ENCODE measurements around the gene DGKB.

Gene DGKB

GRCh38 chr7:14436878-14437277 is 465.7 kb downstream of the DGKB start:
- no peak for TF ChIP-seq ZBTB7A (IDR thresholded peaks at IDR 0.05; ENCODE audit: low read depth)
- TF ChIP-seq, protein P1, sequence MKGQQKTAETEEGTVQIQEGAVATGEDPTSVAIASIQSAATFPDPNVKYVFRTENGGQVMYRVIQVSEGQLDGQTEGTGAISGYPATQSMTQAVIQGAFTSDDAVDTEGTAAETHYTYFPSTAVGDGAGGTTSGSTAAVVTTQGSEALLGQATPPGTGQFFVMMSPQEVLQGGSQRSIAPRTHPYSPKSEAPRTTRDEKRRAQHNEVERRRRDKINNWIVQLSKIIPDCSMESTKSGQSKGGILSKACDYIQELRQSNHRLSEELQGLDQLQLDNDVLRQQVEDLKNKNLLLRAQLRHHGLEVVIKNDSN (IDR thresholded peaks at IDR 0.05): no peak
- TF ChIP-seq TCF12 (IDR thresholded peaks at IDR 0.05; ENCODE audit: low read depth): no peak
- TF ChIP-seq, protein P2, sequence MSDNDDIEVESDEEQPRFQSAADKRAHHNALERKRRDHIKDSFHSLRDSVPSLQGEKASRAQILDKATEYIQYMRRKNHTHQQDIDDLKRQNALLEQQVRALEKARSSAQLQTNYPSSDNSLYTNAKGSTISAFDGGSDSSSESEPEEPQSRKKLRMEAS (IDR thresholded peaks at IDR 0.05): no peak
- no peak for TF ChIP-seq EP300 (IDR thresholded peaks at IDR 0.05; ENCODE audit: borderline replicate concordance)
- no peak for TF ChIP-seq TAF1 (IDR thresholded peaks at IDR 0.05; ENCODE audit: low read depth)
- TF ChIP-seq TEAD4 (IDR thresholded peaks at IDR 0.05): no peak
- TF ChIP-seq FOXM1 (IDR thresholded peaks at IDR 0.05; ENCODE audit: borderline replicate concordance, low read depth): no peak
- no peak for TF ChIP-seq NFIC (IDR thresholded peaks at IDR 0.05)
- TF ChIP-seq REST (IDR thresholded peaks at IDR 0.05; ENCODE audit: low read depth): no peak
- TF ChIP-seq CREB1 (IDR thresholded peaks at IDR 0.05; ENCODE audit: low read depth): no peak
- no peak for TF ChIP-seq YY1 (IDR thresholded peaks at IDR 0.05; ENCODE audit: low read depth)
- no peak for TF ChIP-seq EGR1 (IDR thresholded peaks at IDR 0.05)
- no peak for TF ChIP-seq RAD21 (IDR thresholded peaks at IDR 0.05; ENCODE audit: low read depth)
- TF ChIP-seq CEBPB (IDR thresholded peaks at IDR 0.05): no peak

DNA sequence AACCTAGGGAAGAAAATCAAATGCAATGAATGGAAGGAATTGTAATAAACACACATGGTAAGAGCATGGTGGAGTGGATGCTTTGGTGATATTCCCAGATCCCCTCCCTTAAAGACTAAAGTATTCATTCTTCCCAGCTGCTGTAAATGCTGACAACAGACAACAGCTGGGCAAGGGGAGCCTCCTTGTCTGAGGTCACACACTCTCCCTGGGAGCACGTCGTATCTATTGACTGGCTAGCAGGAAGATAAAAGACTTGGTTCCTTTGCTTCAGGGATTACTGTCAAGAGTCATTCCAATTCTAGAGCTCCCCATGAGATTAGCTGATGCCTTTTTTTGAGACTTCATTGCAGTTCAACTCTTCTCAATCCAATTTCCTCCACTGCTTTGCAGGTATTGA is 469.6 kb downstream of the DGKB start:
- TF ChIP-seq CREB1 (IDR thresholded peaks at IDR 0.05; ENCODE audit: low read depth) (no peak), CEBPB (IDR thresholded peaks at IDR 0.05) (no peak), NFIC (IDR thresholded peaks at IDR 0.05) (no peak), REST (IDR thresholded peaks at IDR 0.05; ENCODE audit: low read depth) (no peak), FOXM1 (IDR thresholded peaks at IDR 0.05; ENCODE audit: borderline replicate concordance, low read depth) (no peak), TEAD4 (IDR thresholded peaks at IDR 0.05) (no peak), EGR1 (IDR thresholded peaks at IDR 0.05) (no peak), YY1 (IDR thresholded peaks at IDR 0.05; ENCODE audit: low read depth) (no peak), TAF1 (IDR thresholded peaks at IDR 0.05; ENCODE audit: low read depth) (no peak), EP300 (IDR thresholded peaks at IDR 0.05; ENCODE audit: borderline replicate concordance) (no peak), ZBTB7A (IDR thresholded peaks at IDR 0.05; ENCODE audit: low read depth) (no peak), TCF12 (IDR thresholded peaks at IDR 0.05; ENCODE audit: low read depth) (no peak), RAD21 (IDR thresholded peaks at IDR 0.05; ENCODE audit: low read depth) (no peak)
- TF ChIP-seq, protein P2 (IDR thresholded peaks at IDR 0.05): no peak
- TF ChIP-seq, protein P1 (IDR thresholded peaks at IDR 0.05): no peak

DNA sequence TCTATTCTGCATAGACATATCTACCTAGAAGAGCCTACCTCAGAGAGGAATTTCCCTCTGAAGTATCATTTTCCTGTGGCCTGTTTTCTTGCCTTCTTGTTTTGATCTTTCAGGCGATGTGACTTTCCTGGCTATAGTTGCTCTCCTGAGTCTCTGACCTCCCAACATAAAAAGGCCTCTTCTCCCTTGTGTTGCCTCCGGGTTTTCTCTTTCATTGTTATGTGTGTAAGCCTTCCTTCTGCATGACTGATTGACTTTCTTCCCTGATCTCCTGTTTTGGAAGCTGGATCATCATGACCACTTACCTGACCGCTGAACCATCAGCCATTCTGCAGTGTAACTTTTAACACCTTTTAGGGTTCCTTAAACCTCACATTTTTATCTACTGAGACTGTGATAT is 471.6 kb downstream of the DGKB start:
- no peak for TF ChIP-seq RAD21 (IDR thresholded peaks at IDR 0.05; ENCODE audit: low read depth)
- TF ChIP-seq EGR1 (IDR thresholded peaks at IDR 0.05): no peak
- TF ChIP-seq, protein P2 (IDR thresholded peaks at IDR 0.05): no peak
- TF ChIP-seq CEBPB (IDR thresholded peaks at IDR 0.05): no peak
- TF ChIP-seq CREB1 (IDR thresholded peaks at IDR 0.05; ENCODE audit: low read depth): no peak
- TF ChIP-seq TEAD4 (IDR thresholded peaks at IDR 0.05): no peak
- TF ChIP-seq, protein P1 (IDR thresholded peaks at IDR 0.05): no peak
- TF ChIP-seq ZBTB7A (IDR thresholded peaks at IDR 0.05; ENCODE audit: low read depth): no peak
- no peak for TF ChIP-seq FOXM1 (IDR thresholded peaks at IDR 0.05; ENCODE audit: borderline replicate concordance, low read depth)
- no peak for TF ChIP-seq YY1 (IDR thresholded peaks at IDR 0.05; ENCODE audit: low read depth)
- TF ChIP-seq TAF1 (IDR thresholded peaks at IDR 0.05; ENCODE audit: low read depth): no peak
- TF ChIP-seq REST (IDR thresholded peaks at IDR 0.05; ENCODE audit: low read depth): no peak
- no peak for TF ChIP-seq TCF12 (IDR thresholded peaks at IDR 0.05; ENCODE audit: low read depth)
- TF ChIP-seq NFIC (IDR thresholded peaks at IDR 0.05): no peak

All from Ishikawa (cell line).